GM18520 (cell line): Measurements from ENCODE around the gene IER5L.
"Not testable (repeated sequence)": the region's sequence is repeated elsewhere in the genome, so short reads cannot be mapped to it uniquely, and the experiment has no call there.

ENCODE experiments used
- ATAC-seq: cut with Tn5 transposase; IDR thresholded peaks from one replicate; pipeline ENCODE4 v1.9.1; 2021; ENCODE audit not compliant: unreplicated experiment

IER5L gene

GRCh38 chr9:129163198-129163670 lies 14.8 kb downstream of the IER5L start:
- ATAC-seq, result not testable (repeated sequence)

- no peak for ATAC-seq
Observed at GRCh38 chr9:129162497-129163197, 15.4 kb downstream of the IER5L start.

- ATAC-seq, result no peak
Observed at GRCh38 chr9:129161534-129161837, 16.6 kb downstream of the IER5L start.

- no peak for ATAC-seq
Observed at GRCh38 chr9:129160712-129161533, 17.1 kb downstream of the IER5L start.

GRCh38 chr9:129156163-129156562 lies 21.9 kb downstream of the IER5L start:
- ATAC-seq, result no peak

- ATAC-seq, result no peak
Observed at GRCh38 chr9:129154866-129155477, 23.1 kb downstream of the IER5L start.

GRCh38 chr9:129151469-129151868 lies 26.6 kb downstream of the IER5L start:
- no peak for ATAC-seq

GRCh38 chr9:129150672-129151211 lies 27.3 kb downstream of the IER5L start:
- ATAC-seq, result no peak

GRCh38 chr9:129150122-129150521 lies 27.9 kb downstream of the IER5L start:
- no peak for ATAC-seq

- ATAC-seq, result no peak
Observed at GRCh38 chr9:129149442-129149841, 28.6 kb downstream of the IER5L start.

GRCh38 chr9:129148463-129149204 lies 29.4 kb downstream of the IER5L start:
- no peak for ATAC-seq

GRCh38 chr9:129146441-129146941 lies 31.6 kb downstream of the IER5L start:
- ATAC-seq, result no peak

GRCh38 chr9:129145841-129146292 lies 32.2 kb downstream of the IER5L start:
- no peak for ATAC-seq

- no peak for ATAC-seq
Observed at GRCh38 chr9:129145316-129145715, 32.7 kb downstream of the IER5L start.

GRCh38 chr9:129143031-129143927 lies 34.8 kb downstream of the IER5L start:
- ATAC-seq, result no peak

- no peak for ATAC-seq
Observed at GRCh38 chr9:129142138-129142935, 35.7 kb downstream of the IER5L start.

- ATAC-seq, result no peak
Observed at GRCh38 chr9:129141066-129142041, 36.7 kb downstream of the IER5L start.
